ENCODE results near the gene MMGT1.
"Not testable (repeated sequence)": the region's sequence is repeated elsewhere in the genome, so short reads cannot be mapped to it uniquely, and the experiment has no call there.

Gene MMGT1

DNA sequence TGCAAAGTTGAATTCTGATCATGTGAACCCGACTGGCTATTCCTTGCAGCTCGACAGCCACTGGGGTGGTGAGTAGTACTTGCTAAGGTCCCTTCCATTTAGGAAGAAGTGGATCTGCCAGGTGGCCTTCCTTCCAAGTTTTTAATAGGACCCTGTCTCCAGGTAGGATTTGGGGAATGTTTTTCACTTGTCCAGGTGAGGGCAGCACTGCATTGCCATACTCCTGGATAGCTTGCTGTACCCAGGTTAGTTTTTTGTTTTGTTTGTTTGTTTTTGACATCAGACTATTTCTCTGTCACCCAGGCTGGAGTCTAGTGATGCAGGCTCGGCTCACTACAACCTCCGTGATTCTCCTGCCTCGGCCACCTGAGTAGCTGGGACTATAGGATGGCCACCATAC lies 50.4 kb downstream of the MMGT1 start:
- no peak for DNase-seq (ENCODE audit: low spot score)

- not testable (repeated sequence) for DNase-seq (ENCODE audit: low spot score)
Observed at GRCh38 chrX:135920516-135920915, 53.3 kb downstream of the MMGT1 start.

DNA sequence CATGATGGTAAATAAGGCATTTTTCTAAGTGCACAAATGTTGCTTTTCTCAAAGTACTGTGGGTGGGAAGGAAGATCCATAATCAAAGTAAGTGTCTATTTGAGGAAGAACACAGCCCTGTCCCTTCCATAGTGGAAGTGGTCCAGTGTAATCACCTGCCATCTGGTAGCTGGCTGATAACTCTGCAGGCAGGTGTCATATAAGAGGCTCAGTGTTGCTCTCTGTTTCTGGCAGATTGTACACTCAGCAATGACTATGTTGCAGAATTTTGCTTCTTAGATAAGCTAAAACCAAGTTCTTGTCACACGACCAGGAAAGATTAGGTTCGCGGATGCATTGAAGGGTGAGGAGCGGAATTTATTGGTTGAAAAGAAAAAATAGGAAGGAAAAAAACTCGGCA lies 59.4 kb downstream of the MMGT1 start:
- no peak for DNase-seq (ENCODE audit: low spot score)

All from globus pallidus (tissue), 1 donor.